GM11168 (cell line): Measurements from ENCODE around the gene RCAN1.

Experiments used
- in situ Hi-C: fragments of 300-500 bp; cut with MboI; formaldehyde crosslinking; loops from one replicate; pipeline ENCODE4 v1.12.0; 2022; ENCODE audit warnings: low sequenced_read_pairs; ENCODE audit not compliant: unreplicated experiment

RCAN1 gene

DNA sequence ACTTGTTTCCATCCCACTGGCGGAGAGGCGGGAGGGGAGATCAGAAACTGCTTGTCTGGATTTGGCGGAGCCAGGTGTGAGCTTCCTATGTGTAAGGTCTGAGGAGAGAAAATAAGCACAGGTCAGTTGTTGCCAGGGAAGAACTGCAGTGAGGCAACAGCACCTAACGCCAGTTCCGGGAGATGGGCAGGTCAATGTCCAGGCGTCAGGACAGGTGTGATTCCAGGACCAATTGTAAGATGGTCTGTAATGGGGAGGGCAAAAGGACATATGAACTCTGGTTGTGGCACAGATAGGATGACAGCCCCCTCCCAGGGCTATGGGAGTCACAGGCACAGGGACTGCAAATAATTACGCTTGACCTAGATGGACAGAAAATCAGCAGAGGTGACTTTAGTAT lies 93.4 kb downstream of the RCAN1 start:
- in situ Hi-C loops: no loop called here

DNA sequence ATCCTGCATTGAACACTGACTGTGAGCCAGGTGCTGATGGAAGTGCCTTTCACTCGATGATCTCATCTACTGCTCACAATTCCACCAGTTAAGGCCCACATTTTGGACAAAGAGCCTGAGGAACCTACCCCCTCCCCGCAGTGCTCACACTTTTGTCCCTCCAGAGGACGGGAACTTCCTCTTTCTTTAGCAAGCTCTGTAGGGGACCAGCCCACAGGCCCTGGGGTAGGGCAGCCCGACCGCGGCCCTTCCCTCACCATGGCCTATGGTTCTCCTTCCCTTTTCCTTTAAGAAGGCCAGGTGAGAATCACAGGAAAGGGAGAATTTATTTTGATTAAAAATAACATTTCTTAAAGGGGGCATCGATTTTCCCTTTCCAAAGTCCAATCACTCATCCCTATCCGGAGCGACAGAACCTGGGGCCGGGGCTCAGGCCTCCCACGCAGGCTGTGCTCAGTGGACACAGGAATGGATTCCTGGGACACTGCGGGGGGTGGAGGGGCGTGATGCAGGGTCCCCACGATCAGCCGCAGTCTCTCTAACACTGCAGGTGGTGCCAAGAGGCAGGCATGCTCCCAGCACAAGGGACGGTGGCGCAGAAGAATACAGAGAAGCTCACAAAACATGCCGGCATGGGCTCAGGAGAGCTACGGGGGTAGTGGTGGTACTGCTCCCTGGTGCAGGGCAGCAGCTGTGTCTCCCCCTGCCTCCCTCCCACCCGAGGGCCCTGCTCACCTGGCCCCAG lies 94.0 kb downstream of the RCAN1 start:
- in situ Hi-C loops: no loop called here

DNA sequence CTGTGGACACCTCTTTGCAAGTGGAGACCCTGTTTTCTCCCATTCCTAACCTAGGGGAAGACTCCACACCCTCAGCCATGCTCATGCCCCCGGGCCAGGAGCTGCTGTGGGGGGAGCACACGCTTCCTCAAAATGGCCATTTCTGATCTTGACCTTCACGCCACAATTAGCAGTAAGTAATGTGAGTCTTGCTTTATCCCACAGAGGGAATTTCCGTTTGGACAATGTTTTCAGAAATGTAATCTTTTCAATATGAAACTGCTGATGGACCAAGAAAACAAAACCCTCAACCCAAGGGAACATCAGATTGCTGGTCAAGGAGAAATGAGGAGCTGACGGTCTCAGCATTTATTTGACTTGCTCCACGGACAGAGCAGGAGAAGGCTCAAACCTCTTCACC lies 94.6 kb downstream of the RCAN1 start:
- in situ Hi-C loops: no loop called here

DNA sequence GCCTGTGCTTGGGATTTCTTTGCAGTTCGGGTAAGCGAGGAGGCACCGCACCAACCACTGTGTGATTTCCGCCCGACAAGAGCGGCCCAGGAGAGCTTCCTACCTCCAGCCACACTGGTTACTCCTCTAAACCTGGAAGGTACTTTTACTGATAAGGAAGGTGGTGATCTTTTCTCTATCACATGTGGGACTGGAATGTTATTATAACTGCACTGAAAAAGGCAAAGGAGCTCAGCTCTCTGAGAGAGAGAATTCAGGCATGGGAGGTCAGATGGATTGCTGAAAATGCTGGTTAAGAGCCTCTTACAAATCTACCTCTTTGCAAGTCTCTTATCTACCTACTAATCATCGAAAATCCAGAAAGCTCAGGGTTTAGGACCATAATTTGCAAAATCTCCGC lies 95.2 kb downstream of the RCAN1 start:
- in situ Hi-C loops: no loop called here

DNA sequence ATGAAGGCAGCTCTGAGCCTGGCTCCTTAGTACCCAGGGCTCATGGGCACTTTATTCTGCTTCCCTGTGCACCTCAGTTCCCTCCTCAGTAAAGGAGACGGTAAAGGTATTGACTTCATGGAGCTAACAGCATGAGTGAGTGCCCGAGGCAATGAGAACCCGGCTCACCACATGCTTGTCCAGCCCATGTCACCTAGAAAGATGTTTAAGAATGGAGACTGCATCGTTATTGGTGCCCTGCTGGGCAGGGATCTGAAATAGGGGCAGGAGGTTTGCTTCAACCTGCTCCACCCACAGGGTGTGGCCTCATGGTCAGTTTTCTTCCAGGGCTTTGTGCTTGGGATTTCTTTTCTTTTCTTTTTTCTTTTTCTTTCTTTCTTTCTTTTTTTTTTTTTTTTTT lies 95.9 kb downstream of the RCAN1 start:
- in situ Hi-C loops: no loop called here

DNA sequence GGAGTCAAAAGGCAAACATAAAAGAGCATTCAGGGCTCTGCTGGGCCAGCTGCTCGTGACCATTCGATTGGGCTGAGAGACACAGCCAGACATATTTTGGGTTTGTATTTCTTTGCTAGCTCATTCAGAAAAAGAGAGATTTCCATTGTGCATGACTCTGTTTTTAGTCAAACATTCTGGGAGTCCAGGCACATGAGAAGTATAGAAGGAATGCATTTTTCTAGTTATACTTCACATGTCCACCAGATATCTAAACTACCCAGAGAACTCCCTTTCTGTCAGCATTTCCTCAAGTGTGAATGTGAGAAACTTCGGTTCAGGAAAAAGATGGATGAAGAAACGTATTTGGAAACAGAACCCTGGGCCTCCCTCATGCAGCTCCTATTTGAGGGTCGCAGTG lies 96.6 kb downstream of the RCAN1 start:
- in situ Hi-C loops: no loop called here

DNA sequence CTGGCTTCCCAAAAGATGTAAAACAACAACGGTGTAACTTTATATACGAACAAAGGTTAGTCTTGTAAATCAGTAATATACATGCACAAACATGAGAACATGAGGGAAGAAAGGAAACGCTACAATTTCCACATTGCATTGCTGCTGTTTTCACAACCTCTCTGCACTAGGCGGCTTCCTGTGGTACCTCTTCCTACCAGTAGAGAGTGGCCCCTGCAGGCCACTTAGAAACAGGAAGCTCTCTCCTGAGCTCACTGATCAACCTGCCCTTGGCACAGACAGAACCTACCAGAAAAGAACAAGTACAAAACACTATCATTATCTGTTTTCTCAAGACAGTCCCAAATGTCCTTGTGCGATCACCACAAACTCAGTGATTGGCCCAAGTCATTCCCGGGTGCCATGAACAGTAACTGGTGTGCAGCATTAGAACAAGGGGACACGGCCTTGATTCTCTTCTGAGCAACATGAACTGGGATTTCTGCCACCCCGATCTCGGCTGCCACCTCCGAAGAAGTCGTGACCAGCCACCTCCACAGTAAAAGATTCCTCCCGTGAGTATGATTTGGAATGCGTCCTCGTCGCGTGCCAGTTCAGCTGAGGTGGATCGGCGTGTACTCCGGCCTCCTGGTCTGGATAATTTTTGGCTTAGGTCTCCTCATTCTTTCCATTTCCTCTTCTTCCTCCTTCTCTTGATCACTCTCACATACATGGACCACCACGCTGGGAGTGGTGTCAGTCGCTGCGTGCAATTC lies 97.2 kb downstream of the RCAN1 start:
- in situ Hi-C loops: no loop called here

DNA sequence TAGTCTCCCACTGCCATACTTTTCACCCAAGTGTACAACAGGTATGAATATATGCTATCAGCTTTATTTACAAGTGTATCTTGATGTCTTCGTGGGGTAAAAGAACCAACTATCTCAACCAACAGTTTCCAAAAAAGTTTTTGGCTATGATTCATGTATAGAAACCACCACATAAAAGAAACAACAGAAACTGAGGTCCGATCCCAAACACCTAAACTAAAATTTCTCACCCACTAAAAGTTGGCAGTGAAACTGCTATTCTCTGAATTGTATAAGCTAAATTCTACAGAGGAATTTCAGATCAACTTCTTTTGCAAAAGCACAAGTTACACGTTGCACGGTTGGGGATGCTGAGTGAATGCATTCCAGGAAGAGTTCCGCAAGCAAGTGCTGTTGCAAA lies 97.9 kb downstream of the RCAN1 start:
- in situ Hi-C loops: no loop called here

DNA sequence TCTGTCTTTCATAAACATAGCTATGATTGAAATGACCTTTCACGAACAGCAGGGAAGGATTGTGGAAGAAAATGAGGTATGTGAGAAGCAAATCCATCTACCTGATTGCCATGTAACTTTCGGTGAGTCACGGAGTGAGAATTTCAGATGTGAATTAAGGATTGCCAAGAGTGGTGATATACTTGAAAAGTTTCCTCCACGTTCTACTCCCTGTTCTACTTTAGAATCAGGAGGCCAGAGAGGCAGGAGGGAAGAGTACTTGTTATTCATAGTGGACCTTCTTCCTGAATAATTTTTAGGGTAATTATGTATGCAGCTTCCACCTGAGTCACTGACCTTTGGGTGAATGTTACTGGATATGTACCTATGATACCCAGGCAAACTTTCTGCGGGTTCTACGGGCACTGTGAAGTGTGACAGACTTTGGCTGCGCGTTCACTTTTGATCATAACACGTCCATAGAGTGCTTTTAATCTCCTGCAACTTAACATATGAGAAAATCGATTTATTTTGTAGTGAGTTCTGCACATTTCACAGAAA lies 100.3 kb downstream of the RCAN1 start:
- in situ Hi-C loops: no loop called here

DNA sequence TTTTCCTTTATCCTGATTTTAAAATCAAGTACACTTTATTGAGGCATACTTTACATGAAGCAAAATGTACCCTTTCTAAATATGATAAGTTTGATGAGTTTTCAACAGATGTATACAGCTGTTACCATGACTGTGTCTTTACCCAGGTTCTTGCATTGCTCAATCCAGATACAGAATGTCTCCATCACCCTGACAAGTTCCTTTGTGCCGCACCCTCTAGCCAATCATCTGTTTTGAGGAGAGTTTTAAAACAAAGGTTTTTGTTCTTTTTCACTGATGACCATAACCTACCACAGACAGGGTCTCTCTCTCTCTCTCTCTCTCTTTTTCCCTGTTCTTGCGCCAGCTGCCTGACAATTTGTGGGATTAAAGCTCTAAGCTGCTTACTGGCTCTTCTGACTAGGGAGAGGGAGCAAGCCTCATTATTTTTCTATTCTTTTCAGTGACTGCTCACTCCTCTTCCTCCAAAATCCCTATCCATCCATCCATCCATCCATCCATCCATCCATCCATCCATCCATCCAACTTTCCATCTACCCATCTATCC lies 101.7 kb downstream of the RCAN1 start:
- in situ Hi-C loops: no loop called here

DNA sequence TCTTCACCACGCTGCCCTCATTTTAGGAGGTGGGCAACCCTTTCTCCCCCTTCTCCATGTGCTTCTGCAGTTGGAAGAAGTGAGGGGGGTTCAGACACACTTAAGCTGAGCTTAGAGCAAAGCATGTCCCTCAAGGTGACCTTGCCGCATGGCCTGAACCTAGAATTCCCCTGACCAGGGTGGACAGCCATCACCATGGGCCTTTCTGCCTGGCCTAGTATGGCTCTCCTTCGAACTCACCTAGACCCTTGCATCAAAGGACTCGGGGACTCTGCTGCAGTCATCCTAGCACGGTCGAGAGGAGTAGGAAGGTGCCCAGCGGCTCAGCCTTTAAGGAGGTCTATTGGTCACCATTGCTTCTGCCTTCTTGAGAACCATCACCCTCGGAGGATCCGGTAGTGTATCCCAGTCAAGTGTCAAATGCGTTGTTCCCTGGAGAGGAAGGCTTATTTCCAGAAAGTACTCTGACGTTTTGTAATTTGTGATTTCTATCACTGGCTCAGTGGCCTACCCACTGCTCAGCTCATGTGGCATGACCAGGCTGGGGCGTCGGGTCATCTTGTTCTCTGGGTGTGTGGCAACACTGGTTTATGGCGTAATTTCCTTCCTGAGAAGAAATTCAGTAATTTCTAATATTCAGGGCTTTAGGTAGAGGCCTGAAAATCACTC lies 103.0 kb downstream of the RCAN1 start, which contains the start of gene KCNE1:
Gene KCNE1, minus strand, starts transcription at position 424 of the 669 bp plus-strand sequence. CDS start 62,576 bp downstream, outside the sequence.
- in situ Hi-C loops: no loop called here

DNA sequence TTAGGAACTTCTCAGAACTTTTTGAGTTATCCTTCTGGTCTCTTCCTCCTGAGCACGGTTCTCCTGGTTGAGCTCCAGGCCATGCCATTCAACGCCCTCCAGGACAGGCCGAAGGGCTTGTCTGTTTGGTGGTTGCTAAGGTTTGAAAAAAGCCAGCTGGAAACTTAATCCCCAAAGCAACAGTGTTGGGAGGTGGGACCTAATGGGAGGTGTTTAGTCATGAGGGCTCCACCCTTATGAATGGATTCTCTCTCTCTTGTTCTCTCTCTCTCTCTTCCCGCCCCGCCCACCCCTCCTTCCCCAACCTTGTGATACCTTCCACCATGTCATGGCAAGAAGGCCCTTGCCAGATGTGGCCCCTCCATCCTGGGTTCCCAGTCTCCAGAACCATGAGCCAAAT lies 103.7 kb downstream of the RCAN1 start:
- in situ Hi-C loops: no loop called here

DNA sequence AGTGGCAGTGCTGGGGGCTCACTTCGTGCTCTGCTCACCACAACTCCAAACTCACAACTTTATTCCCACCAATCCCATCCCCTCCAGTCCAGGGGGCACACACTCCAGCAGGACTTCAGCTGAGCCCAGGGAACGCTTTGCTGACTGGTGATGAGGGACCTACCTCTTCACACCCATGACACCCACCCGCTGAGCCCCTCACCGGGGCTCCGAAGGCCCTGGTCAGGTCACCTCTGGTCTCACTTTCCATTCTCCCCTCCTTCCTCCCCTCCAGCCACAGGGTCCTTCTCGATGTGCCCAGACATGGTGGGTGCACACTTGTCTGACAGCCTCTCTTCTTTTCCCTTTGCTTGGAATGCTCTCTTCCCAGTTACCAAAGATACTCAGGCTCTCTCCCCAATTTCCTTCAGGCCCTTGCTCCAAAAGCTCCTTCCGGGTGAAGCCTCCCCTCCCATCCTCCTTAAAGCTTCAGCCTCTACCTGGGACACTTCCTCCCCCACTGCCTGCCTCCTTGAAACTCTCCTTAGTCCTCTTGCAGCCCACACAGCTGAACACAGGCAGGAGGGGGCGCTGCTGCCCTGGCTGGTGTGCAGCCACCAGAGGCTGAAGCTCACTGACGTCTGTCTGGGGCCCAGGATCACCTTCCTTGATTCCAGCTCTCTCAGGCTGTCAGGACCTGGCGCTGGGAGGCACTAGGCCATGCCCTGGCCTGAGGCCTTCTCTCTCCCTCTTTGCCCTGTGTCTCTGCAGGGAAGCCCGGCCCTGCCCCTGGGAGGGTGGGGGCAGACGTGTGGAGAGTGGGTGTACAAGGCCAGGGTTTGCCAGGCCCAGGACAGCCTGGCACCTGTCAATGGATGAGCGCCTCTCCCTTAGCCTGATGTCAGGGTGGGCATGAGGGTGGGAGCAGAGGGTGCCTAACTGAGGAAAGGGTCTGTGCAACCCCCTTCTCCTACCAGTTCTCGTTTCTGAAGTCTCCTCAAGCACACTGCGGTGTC lies 104.5 kb downstream of the RCAN1 start:
- in situ Hi-C loops: no loop called here

DNA sequence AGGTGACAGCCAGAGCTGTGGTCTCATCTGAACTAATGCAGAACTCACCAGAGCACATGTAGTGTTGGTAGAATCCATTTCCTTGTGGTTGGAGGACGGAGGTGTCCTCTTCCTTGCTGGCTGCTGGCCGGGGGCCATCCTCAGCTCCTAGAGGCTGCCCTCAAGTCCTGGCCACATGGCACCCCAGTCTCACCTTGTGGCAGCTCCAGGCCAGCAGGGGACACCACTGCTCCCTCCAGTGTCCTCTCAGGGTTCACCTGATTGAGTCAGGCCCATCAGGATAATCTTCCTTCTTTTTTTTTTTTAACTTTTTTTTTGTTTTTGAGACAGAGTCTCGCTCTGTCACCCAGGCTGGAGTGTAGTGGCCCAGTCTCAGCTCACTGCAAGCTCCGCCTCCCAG lies 105.8 kb downstream of the RCAN1 start:
- in situ Hi-C loops: no loop called here

DNA sequence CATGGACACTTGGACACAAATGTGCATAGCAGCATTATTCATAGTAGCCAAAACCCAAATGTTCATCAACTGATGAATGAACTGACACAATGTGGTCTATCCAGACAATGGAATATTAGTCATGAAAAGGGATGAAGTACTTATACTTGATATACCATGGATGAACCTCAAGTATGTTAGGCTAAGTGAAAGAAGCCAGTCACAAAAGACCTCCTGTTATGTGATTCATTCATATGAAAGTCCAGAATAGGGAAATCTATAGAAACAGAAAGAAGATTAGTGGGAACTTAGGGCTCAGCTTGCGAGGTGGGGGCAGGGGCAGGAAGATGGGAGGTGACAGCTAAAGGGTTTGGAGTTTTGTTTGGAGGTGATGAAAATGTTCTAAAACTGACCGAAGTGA lies 110.3 kb downstream of the RCAN1 start:
- in situ Hi-C loops: no loop called here

DNA sequence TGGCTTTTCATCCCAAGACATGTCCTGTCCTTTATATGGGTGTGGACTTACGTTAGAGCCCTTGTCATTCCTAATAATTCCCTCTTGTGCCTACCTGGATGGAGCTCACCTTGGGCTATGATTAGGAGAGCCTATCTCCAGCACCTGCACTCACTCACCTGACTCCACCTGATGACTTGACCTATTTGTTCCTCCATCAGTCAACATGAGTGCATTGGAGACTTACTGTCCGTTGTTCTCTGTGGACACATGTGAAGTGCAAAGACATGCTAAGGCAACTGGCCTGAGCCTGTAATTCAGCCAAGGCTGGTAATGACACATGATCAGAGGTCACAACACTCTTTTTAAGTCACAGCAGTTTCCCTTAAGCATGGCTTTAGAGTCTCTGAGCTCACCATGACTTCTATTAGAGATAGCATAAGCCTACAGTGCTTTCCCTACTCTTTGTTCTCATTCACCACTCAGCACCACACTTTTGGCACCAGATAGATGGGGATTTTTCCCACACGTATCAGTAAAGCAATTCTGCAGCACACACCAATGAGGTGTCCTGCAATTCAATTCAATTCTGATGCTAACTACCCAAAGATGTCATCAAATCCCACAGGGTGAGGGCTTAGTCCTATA lies 112.3 kb downstream of the RCAN1 start:
- in situ Hi-C loops: no loop called here

DNA sequence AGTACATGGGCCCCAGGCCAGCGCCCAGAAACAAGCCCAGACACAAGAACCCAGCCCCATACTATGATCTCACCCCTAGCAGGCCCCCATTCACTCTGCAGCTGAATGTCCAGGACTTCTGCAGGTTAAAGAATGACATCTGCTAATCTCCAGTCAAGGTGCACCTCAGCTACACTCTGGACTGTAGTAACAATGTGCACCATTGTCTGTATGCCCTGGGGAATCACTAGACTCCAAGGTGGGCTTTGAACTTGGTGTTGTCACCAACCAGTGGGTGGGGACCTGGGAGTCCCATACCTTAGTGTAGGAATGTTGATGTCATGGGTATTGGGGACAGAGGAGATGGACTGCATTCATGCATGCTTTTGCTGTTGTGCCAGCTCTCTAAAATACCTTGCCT lies 113.2 kb downstream of the RCAN1 start:
- in situ Hi-C loops: no loop called here

DNA sequence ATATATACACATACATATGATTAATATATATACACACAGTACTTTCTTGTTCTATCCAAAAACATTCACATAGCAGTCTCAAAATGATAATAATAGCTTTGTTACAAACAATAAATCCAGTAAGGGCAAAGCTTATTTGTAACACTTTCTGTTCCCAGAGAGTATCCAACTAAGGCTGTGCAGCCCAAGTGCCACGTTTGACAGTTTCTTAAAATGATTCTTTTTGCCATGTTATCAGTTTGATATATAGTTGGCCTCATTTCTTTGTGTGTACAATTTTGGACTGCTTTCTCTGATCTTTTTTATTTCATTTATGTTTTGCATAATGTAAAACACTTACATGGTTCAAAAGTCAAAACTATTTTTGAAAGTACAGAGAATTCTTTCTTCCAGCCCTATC lies 114.7 kb downstream of the RCAN1 start:
- in situ Hi-C loops: no loop called here

DNA sequence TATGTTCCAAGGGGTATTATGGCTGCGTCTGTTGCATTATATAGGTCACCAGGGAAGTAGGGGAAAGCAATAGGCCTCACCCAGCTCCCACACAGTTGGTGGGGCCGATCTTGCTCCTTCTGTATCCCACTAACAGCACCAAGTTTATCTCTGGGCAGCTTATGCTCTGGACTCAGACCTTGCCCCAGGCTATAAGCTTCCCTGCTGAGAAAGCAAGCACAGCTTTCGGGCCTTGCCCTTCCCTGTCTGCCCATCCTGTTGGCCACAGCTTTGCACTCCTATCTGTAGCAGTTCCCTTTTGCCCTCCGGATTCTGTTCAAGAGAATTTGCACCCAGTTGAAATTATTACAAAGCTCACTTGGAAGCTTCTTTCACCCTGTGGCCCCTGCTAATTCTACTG lies 115.8 kb downstream of the RCAN1 start:
- in situ Hi-C loops: no loop called here
